Smooth muscle cell (in vitro differentiated cells): ENCODE measurements around the gene MTX3. TPM values are rescaled to one million over a fixed set of nuclear protein-coding genes. Genes with fewer than 3 reads are reported as not detected.
A peak's percentile ranks its signal among the peaks of the same experiment; 100 is the strongest.

Source experiments
- DNase-seq: peaks from one replicate; lab custom pipeline; 2025; ENCODE audit not compliant: unreplicated experiment; lab: John Stamatoyannopoulos, UW
- H2AFZ ChIP-seq: fragments of 200-600 bp; sonication (generic); 2 replicates; pipeline ENCODE4 v1.6.0; 2016; ENCODE audit warnings: antibody characterized with exemption, low read depth, mild to moderate bottlenecking
- H3F3A ChIP-seq: fragments of 200-600 bp; sonication (generic); 2 replicates; pipeline ENCODE4 v1.6.0; 2017; ENCODE audit warnings: antibody characterized with exemption, low read depth
- H3K27ac ChIP-seq: fragments of 200-600 bp; sonication (generic); 2 replicates; pipeline ENCODE4 v1.5.1; 2016; ENCODE audit warnings: low read depth, mild to moderate bottlenecking
- H3K27me3 ChIP-seq: fragments of 200-600 bp; sonication (generic); 2 replicates; pipeline ENCODE4 v1.6.1; 2016; ENCODE audit warnings: low read depth, mild to moderate bottlenecking
- H3K36me3 ChIP-seq: fragments of 200-600 bp; sonication (generic); 2 replicates; pipeline ENCODE4 v1.5.1; 2016; ENCODE audit warnings: low read depth
- H3K4me1 ChIP-seq: fragments of 200-600 bp; sonication (generic); 2 replicates; pipeline ENCODE4 v1.5.1; 2016; ENCODE audit warnings: low read depth
- H3K4me2 ChIP-seq: fragments of 200-600 bp; sonication (generic); 2 replicates; pipeline ENCODE4 v1.6.0; 2016; ENCODE audit warnings: mild to moderate bottlenecking
- H3K4me3 ChIP-seq: fragments of 200-600 bp; sonication (generic); 2 replicates; pipeline ENCODE4 v1.5.1; 2016; ENCODE audit warnings: mild to moderate bottlenecking
- H3K79me2 ChIP-seq: fragments of 200-600 bp; sonication (generic); 2 replicates; pipeline ENCODE4 v1.6.0; 2016; ENCODE audit warnings: low read depth, mild to moderate bottlenecking
- H3K9ac ChIP-seq: fragments of 200-600 bp; sonication (generic); 2 replicates; pipeline ENCODE4 v1.6.0; 2016; ENCODE audit warnings: low read depth
- H3K9me3 ChIP-seq: fragments of 200-600 bp; sonication (generic); replicated peaks from 2 replicates; pipeline ENCODE4 v1.5.1; 2016; ENCODE audit warnings: low read depth
- H4K20me1 ChIP-seq: fragments of 200-600 bp; sonication (generic); 2 replicates; pipeline ENCODE4 v1.6.0; 2016; ENCODE audit warnings: low read depth
- WGBS: methylation state at CpG from one replicate; pipeline ENCODE4 v1.1.7; 2016; ENCODE audit warnings: low lambda C conversion rate; 5-methylcytosine and 5-hydroxymethylcytosine counted together
- polyA plus RNA-seq: library from polyadenylated mRNA; unstranded; fragments of >200 nt; fragmentation: Nextera tagmentation; extraction: Ambion mirVana; gene quantifications from 2 replicates; pipeline ENCODE4 v1.2.1, GENCODE V29; 2016
- total RNA-seq: library from RNA; depleted of rRNA; stranded (reverse); fragments of >200 nt; gene quantifications from 2 replicates; pipeline ENCODE4 v1.2.3, GENCODE V29; 2014
- TF ChIP-seq, protein P1 (sequence below): fragments of 200-600 bp; sonication (generic); IDR thresholded peaks from 2 replicates; pipeline ENCODE4 v1.5.1; 2017; ENCODE audit warnings: borderline replicate concordance, mild to moderate bottlenecking, antibody characterized with exemption; ENCODE audit not compliant: insufficient read depth, poor library complexity, severe bottlenecking

MTX3 gene
- total and polyA plus RNA-seq, 2 experiments from 2014 or later: 2.7 to 17.9 TPM

GRCh38 chr5:79947567-79947966 is 43.5 kb downstream of the MTX3 start:
- no peaks in the 10 kb centered on the region for H3K9me3 ChIP-seq
- TF ChIP-seq, protein P1, sequence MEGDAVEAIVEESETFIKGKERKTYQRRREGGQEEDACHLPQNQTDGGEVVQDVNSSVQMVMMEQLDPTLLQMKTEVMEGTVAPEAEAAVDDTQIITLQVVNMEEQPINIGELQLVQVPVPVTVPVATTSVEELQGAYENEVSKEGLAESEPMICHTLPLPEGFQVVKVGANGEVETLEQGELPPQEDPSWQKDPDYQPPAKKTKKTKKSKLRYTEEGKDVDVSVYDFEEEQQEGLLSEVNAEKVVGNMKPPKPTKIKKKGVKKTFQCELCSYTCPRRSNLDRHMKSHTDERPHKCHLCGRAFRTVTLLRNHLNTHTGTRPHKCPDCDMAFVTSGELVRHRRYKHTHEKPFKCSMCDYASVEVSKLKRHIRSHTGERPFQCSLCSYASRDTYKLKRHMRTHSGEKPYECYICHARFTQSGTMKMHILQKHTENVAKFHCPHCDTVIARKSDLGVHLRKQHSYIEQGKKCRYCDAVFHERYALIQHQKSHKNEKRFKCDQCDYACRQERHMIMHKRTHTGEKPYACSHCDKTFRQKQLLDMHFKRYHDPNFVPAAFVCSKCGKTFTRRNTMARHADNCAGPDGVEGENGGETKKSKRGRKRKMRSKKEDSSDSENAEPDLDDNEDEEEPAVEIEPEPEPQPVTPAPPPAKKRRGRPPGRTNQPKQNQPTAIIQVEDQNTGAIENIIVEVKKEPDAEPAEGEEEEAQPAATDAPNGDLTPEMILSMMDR: no peak
- WGBS: 78% methylated on average over 3 of the region's 3 CpGs
- no peak overlapping the region for H3K4me2 ChIP-seq
- H3K79me2 ChIP-seq: no peaks in the 10 kb centered on the region
- no peaks in the 10 kb centered on the region for H3F3A ChIP-seq
- no peak overlapping the region for H3K4me3 ChIP-seq
- no peak overlapping the region for H3K9ac ChIP-seq
- H3K27ac ChIP-seq: no peak overlapping the region
- DNase-seq: no peak
- no peaks in the 10 kb centered on the region for H4K20me1 ChIP-seq
- H3K27me3 ChIP-seq: no peaks in the 10 kb centered on the region
- H3K36me3 ChIP-seq: no peaks in the 10 kb centered on the region
- H3K4me1 ChIP-seq: no peaks in the 10 kb centered on the region
- no peak overlapping the region for H2AFZ ChIP-seq

DNA sequence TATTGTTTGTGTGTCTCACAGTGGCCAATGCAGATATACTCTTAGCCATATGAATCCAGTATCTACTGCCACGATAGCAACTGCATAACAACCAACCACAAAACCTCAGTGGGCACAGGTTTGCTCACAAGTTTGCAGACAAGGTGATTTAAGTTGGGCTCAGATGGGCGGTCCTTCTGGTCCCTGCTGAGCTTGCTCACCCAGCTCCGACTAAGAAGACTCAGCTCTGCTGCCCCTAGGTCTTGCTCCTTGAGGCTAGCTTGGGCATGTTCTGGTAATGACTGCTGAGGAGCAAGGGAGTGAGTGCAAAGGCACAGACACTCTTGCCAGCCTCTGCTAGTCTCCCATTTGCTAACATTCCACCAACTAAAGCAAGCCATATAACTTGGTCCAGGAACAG is 52.6 kb downstream of the MTX3 start:
- H3K9ac ChIP-seq: no peak overlapping the region
- H3K4me2 ChIP-seq: no peak overlapping the region
- peak overlapping the region; percentile 33 for H3K27ac ChIP-seq
- H3K36me3 ChIP-seq: no peaks in the 10 kb centered on the region
- no peaks in the 10 kb centered on the region for H3K79me2 ChIP-seq
- H3F3A ChIP-seq: no peaks in the 10 kb centered on the region
- H3K9me3 ChIP-seq: no peaks in the 10 kb centered on the region
- H2AFZ ChIP-seq: no peak overlapping the region
- TF ChIP-seq, protein P1: no peak
- H3K4me1 ChIP-seq: peaks cover 5% of the 10 kb centered on the region
- no peaks in the 10 kb centered on the region for H4K20me1 ChIP-seq
- H3K27me3 ChIP-seq: no peaks in the 10 kb centered on the region
- H3K4me3 ChIP-seq: no peak overlapping the region
- no peak for DNase-seq
- 80% methylated on average over 3 of the region's 3 CpGs for WGBS

DNA sequence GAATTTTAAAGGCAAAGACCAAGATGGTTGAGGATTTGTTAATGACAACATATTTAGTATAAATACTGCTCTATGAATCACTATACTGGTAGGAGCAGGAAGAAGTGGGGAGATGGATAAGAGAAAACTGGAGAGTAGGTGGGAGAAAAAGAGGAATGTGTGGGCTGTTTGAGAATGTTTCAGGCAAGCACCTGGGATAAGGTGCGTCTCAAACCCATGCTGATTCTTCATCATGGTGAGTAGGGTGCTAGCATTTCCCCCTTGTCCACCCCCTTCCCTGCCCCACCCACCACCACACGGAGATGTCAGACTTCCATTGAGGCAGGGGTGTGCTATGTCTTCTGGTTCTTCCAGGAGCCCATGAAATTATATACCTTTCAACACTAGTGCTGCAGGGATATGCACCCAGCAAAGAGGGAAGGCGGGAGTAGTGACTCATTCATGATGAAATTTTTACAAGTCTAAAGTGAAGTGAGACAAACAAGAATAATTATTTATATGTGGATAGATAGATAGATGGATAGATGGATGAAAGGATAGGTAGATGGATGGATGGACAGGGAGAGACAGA is 54.3 kb downstream of the MTX3 start:
- no peak overlapping the region for H3K4me3 ChIP-seq
- H2AFZ ChIP-seq: no peak overlapping the region
- no peak overlapping the region for H3K9ac ChIP-seq
- DNase-seq: no peak
- no peaks in the 10 kb centered on the region for H3K27me3 ChIP-seq
- H3K9me3 ChIP-seq: no peaks in the 10 kb centered on the region
- no peaks in the 10 kb centered on the region for H3K79me2 ChIP-seq
- H3K4me1 ChIP-seq: peaks cover 5% of the 10 kb centered on the region
- no peak overlapping the region for H3K27ac ChIP-seq
- H3K4me2 ChIP-seq: peak overlapping the region; percentile 38
- no peaks in the 10 kb centered on the region for H4K20me1 ChIP-seq
- no peaks in the 10 kb centered on the region for H3K36me3 ChIP-seq
- WGBS: 60% methylated on average over 3 of the region's 3 CpGs
- no peaks in the 10 kb centered on the region for H3F3A ChIP-seq
- TF ChIP-seq, protein P1: no peak

GRCh38 chr5:79936002-79936645 is 54.9 kb downstream of the MTX3 start:
- no peaks in the 10 kb centered on the region for H3K27me3 ChIP-seq
- H3K36me3 ChIP-seq: no peaks in the 10 kb centered on the region
- no peak overlapping the region for H3K4me3 ChIP-seq
- WGBS: 61% methylated on average over 4 of the region's 4 CpGs
- peaks cover 5% of the 10 kb centered on the region for H3K4me1 ChIP-seq
- no peak overlapping the region for H2AFZ ChIP-seq
- no peaks in the 10 kb centered on the region for H3K79me2 ChIP-seq
- no peak overlapping the region for H3K27ac ChIP-seq
- no peak for DNase-seq
- H3K4me2 ChIP-seq: peak overlapping the region; percentile 38
- H3K9me3 ChIP-seq: no peaks in the 10 kb centered on the region
- no peaks in the 10 kb centered on the region for H4K20me1 ChIP-seq
- H3K9ac ChIP-seq: no peak overlapping the region
- TF ChIP-seq, protein P1: no peak
- H3F3A ChIP-seq: no peaks in the 10 kb centered on the region
